Common myeloid progenitor, CD34-positive (primary cell): ENCODE results near the gene CD82.

ENCODE experiments used
- CTCF ChIA-PET: fragments of 350-600 bp; sonication (Branson Sonifier 250); formaldehyde crosslinking; loops from one replicate; lab custom pipeline; 2021; ENCODE audit warnings: antibody characterized with exemption; lab: Charles Lee
- POLR2A ChIA-PET: fragments of 350-600 bp; sonication (Branson Sonifier 250); formaldehyde crosslinking; loops from one replicate; lab custom pipeline; 2021; ENCODE audit warnings: antibody characterized with exemption; lab: Charles Lee
- DNase-seq, 3 donors: peaks; one replicate each; pipeline versions ENCODE4 v3.0.0 to v3.0.0-alpha.2; 2013
- H3K27ac ChIP-seq, 2 experiments: 1 replicate in 1 of 2; 2 replicates in 1 of 2; pipeline ENCODE4 v1.7.0; 2013; ENCODE audit warnings: inconsistent platforms in 2 of 2, low read length in 2 of 2, mild to moderate bottlenecking in 2 of 2, low read depth in 1 of 2, moderate library complexity in 1 of 2; ENCODE audit not compliant: severe bottlenecking in 2 of 2, insufficient read depth in 1 of 2, poor library complexity in 1 of 2
- H3K27me3 ChIP-seq, 5 experiments: replicated peaks in 2 of 5; 1 replicate in 3 of 5; 2 replicates in 2 of 5; pipeline versions ENCODE4 v1.6.1 to v1.7.0; 2013; ENCODE audit warnings: low read length in 4 of 5, mild to moderate bottlenecking in 2 of 5, moderate library complexity in 2 of 5, inconsistent platforms in 1 of 5; ENCODE audit not compliant: insufficient read depth in 5 of 5, control insufficient read depth in 4 of 5
- H3K36me3 ChIP-seq, 4 experiments: 1 replicate in 2 of 4; 2 replicates in 2 of 4; pipeline versions ENCODE4 v1.6.1 to v1.7.0; 2013; ENCODE audit warnings: low read length in 3 of 4, control low read depth in 1 of 4, mild to moderate bottlenecking in 1 of 4; ENCODE audit not compliant: control insufficient read depth in 4 of 4, insufficient read depth in 4 of 4
- H3K4me1 ChIP-seq, 4 experiments: 1 replicate in 3 of 4; 2 replicates in 1 of 4; pipeline versions ENCODE4 v1.6.1 to v1.7.1; 2013; ENCODE audit warnings: low read length in 3 of 4, mild to moderate bottlenecking in 3 of 4, control low read depth in 1 of 4, inconsistent platforms in 1 of 4, moderate library complexity in 1 of 4; ENCODE audit not compliant: control insufficient read depth in 4 of 4, insufficient read depth in 4 of 4; ENCODE audit errors: control extremely low read depth in 1 of 4
- H3K4me3 ChIP-seq, 7 experiments: 1 replicate in 4 of 7; 2 replicates in 3 of 7; pipeline versions ENCODE4 v1.5.1 to v1.7.0; 2013; ENCODE audit warnings: mild to moderate bottlenecking in 7 of 7, low read length in 6 of 7, moderate library complexity in 6 of 7, inconsistent platforms in 2 of 7, low read depth in 2 of 7, control low read depth in 1 of 7; ENCODE audit not compliant: insufficient read depth in 4 of 7, control insufficient read depth in 1 of 7; ENCODE audit errors: extremely low read depth in 1 of 7
- H3K9me3 ChIP-seq, 5 experiments: 1 replicate in 4 of 5; 2 replicates in 1 of 5; pipeline versions ENCODE4 v1.6.1 to v1.7.1; 2013; ENCODE audit warnings: low read length in 4 of 5, mild to moderate bottlenecking in 2 of 5, inconsistent platforms in 1 of 5, low read depth in 1 of 5, moderate library complexity in 1 of 5; ENCODE audit not compliant: control insufficient read depth in 4 of 5, insufficient read depth in 2 of 5; ENCODE audit errors: control extremely low read depth in 1 of 5
- WGBS: methylation state at CpG from one replicate; pipeline ENCODE4 v1.1.5; 2013; ENCODE audit not compliant: insufficient coverage; 5-methylcytosine and 5-hydroxymethylcytosine counted together

CD82 gene

DNA sequence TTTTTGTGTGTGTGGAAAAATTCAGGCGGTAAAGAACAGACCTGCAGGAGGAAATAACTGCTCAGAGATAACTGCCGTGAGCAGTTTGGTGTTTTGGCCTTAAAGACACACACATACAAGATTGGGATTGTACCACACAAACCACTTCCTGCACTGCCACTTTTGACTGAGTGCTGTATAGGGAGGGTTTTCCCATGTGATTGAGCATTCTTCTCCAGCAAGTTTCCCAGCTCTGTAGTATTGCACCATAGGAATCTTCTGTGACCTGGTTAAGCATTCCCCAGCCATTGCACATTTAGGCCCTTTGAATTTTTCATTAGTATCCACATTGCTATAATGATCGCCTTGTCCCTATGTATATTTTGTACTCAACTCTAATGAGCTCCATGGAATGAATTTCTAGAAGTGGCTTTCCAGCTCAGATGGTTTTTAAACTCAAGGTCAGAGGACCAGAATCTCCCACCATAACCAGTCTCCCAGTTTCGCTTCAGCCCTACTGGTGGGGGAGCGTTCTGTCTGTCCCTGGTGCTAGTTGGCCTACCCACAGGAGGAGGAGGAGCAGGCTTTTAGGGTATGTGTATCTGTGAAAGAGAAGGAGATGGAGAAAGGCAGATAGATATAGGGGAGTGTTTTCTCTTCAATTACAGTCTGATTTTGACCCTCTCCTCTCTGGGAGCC lies 9.3 kb downstream of the CD82 start:
- ChIA-PET POLR2A (interaction anchor here (1.0 to 1.7 kb wide), 3 partner anchors 9 to 37 kb away, joined by 3 to 9 read pairs (median 3); partner anchors contain the start of gene CD82), CTCF (interaction anchor here (1.1 to 2.2 kb wide), 5 partner anchors 10 to 27 kb away, joined by 3 to 10 read pairs (median 6); partner anchors contain the start of gene CD82)
- H3K4me1 ChIP-seq, result peaks cover 39 to 100% (median 100%) of the 10 kb centered on the region in 4 experiments
- H3K27me3 ChIP-seq, result no peaks in the 10 kb centered on the region
- no CpG with 5 or more reads among the region's 5 CpGs for WGBS
- peak; percentile 70 to 91 (median 87) for DNase-seq
- peaks cover 0 to 34% (median 12%) of the 10 kb centered on the region in 4 experiments for H3K36me3 ChIP-seq
- H3K4me3 ChIP-seq, result peak overlapping the region in 5 of 7 experiments; percentile 21 to 46 (median 37)
- no peaks in the 10 kb centered on the region for H3K9me3 ChIP-seq
- peak overlapping the region; percentile 69 to 84 for H3K27ac ChIP-seq

DNA sequence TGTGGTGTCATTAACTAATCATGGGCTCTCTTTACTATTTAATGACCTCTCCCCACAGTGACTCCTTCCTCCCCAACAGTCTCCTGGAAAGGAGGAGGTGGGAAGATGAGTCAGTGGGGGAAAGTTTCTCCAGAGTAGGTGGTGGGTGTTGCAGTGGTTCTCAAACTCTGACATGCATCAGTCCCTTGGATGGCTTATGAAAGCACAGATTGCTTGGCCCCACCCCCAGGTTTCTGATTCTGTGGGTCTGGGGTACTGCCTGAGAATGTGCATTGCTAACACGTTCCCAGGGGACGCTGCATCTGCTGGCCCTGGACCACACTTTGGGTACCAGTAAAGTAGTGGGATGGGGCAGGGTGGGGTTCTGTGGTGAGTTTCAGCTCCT lies 9.8 kb downstream of the CD82 start:
- POLR2A ChIA-PET, result interaction anchor here (1.0 to 1.7 kb wide), 2 partner anchors 10 to 16 kb away, joined by 3 to 9 read pairs; partner anchors contain the start of gene CD82
- Histone ChIP-seq H3K36me3 (peaks cover 0 to 30% (median 11%) of the 10 kb centered on the region in 4 experiments), H3K4me1 (peaks cover 34 to 100% (median 100%) of the 10 kb centered on the region in 4 experiments), H3K27ac (peak overlapping the region; percentile 69 to 84), H3K4me3 (peak overlapping the region in 3 of 7 experiments; percentile 32 to 40 (median 37)), H3K27me3 (no peaks in the 10 kb centered on the region), H3K9me3 (no peaks in the 10 kb centered on the region)
- WGBS, result no CpG with 5 or more reads among the region's 2 CpGs
- no peak for DNase-seq
- CTCF ChIA-PET, result interaction anchor here (1.3 to 2.2 kb wide), 5 partner anchors 10 to 27 kb away, joined by 3 to 10 read pairs (median 6); partner anchors contain the start of gene CD82

DNA sequence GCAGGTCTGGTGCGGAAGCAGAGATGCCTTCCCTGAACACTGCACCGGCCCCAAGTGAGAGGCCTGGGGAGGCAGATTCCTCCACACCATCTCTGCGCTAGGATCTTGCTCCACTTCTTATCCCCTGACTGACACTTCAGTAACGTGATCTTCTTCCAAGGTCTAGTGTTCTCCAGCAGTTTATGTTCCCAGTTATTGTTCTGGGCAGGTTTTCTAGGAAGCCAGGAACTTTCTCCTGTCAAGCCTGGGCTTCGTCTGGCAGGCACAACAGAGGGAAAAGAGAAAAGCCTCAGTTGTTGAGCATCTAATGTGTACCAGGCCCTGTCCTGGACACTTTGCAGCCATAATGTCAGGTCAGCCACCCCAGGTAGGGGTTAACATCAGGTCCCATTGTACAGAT lies 10.5 kb downstream of the CD82 start:
- ChIA-PET POLR2A (interaction anchor here (0.7 kb wide), 1 partner anchor 10 kb away, joined by 3 read pairs; the partner anchor contains the start of gene CD82), CTCF (interaction anchor here (1.5 to 4.0 kb wide), 6 partner anchors 10 to 36 kb away, joined by 3 to 24 read pairs (median 10); partner anchors contain the start of gene CD82)
- 95% methylated on average over 3 of the region's 5 CpGs for WGBS
- Histone ChIP-seq H3K36me3 (peaks cover 0 to 28% (median 8%) of the 10 kb centered on the region in 4 experiments), H3K4me1 (peaks cover 31 to 100% (median 100%) of the 10 kb centered on the region in 4 experiments), H3K4me3 (peak overlapping the region in 2 of 7 experiments; percentile 22 to 28), H3K27me3 (no peaks in the 10 kb centered on the region), H3K9me3 (no peaks in the 10 kb centered on the region), H3K27ac (no peak overlapping the region)
- DNase-seq, result no peak

DNA sequence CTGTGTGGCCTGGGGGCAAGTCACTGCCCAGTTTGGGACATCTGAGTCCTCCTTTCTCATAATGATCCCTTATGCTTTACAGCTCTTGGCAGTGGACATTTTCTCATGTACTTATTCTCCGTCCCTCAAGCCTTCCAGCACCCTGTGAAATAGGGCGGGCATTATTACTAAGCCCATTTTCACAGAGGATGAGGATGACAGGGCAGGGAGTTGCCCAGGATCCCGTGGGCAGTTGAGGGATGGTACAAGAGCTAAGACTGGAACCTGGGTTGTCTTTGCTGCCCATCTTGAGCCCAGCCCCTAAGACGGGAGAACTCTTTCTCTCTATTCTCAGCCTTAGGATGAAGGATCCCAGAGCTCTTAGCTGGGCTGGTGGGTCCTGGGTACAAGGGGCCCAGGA lies 11.2 kb downstream of the CD82 start:
- WGBS, result 94% methylated on average over 4 of the region's 4 CpGs
- Histone ChIP-seq H3K9me3 (no peaks in the 10 kb centered on the region), H3K27ac (peak overlapping the region; percentile 43 to 80), H3K4me3 (peak overlapping the region in 1 of 7 experiments; percentile 36), H3K36me3 (peaks cover 0 to 32% (median 7%) of the 10 kb centered on the region in 4 experiments), H3K27me3 (no peaks in the 10 kb centered on the region), H3K4me1 (peaks cover 31 to 100% (median 98%) of the 10 kb centered on the region in 4 experiments)
- DNase-seq, result no peak
- CTCF ChIA-PET, result interaction anchor here (1.5 to 4.0 kb wide), 7 partner anchors 11 to 36 kb away, joined by 3 to 24 read pairs (median 11); partner anchors contain the start of gene CD82
- POLR2A ChIA-PET, result interaction anchor here (0.7 to 4.7 kb wide), 3 partner anchors 8 to 12 kb away, joined by 3 to 28 read pairs (median 16); partner anchors contain the start of gene CD82

DNA sequence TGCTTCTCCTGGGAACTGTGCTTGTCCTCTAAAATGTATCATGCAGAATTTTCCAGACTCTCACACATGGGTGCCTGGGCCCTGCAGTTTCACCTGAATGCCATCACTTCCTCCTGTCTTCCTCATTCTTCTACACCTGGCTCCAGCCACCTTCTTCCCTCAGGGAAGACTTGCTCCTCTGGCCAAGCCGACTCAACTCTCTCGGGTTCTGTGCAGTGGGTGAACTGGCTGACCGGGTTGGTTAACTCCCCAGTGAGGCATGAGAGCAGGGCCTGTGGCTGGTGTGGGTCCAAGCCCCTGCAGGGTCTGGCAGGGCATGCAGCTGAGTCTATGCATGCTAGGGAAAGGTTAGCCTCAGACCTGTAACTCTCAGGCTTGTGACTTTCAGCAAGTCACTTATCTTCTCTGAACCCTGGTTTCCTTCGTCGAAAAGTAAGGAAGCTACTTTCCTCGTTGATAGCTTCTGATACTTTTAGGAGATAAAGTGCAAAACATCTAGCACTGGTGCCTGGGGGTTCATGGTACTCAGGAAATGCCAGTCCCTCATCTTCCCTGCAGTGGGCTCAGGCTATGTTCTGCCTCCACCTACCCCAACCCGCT lies 11.9 kb downstream of the CD82 start:
- DNase-seq, result peak; percentile 38 to 66 (median 44)
- H3K4me3 ChIP-seq, result peak overlapping the region in 3 of 7 experiments; percentile 7 to 36 (median 30)
- CTCF ChIA-PET, result interaction anchor here (1.2 to 4.0 kb wide), 11 partner anchors 8 to 35 kb away, joined by 3 to 24 read pairs (median 9); partner anchors contain the start of gene CD82
- POLR2A ChIA-PET, result interaction anchor here (0.9 to 4.7 kb wide), 6 partner anchors 9 to 34 kb away, joined by 3 to 28 read pairs (median 4); partner anchors contain the start of gene CD82
- H3K36me3 ChIP-seq, result peaks cover 2 to 38% (median 9%) of the 10 kb centered on the region in 4 experiments
- 8% methylated on average over 6 of the region's 7 CpGs for WGBS
- peaks cover 0 to 5% (median 0%) of the 10 kb centered on the region in 5 experiments for H3K9me3 ChIP-seq
- no peaks in the 10 kb centered on the region for H3K27me3 ChIP-seq
- H3K27ac ChIP-seq, result peak overlapping the region; percentile 43 to 80
- peaks cover 29 to 95% (median 91%) of the 10 kb centered on the region in 4 experiments for H3K4me1 ChIP-seq

DNA sequence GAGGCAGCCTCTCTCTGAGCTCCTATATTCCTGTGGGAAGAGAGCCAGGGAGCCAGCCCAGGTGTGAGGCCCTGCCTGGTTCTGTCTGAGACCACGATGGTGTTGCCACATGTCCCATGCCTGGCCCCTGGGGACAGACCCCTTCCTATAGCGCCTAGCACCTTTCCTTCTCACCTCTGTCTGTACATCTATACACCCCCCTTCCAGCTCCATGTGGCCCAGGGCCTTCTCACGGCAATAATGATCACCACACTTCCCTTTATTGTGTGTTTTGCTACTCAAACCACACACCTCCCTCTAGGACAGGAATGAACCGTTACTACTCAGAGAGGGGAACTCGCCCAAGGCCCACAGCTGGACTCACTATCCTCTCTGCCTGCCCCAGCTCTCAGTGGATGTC lies 12.8 kb downstream of the CD82 start:
- H3K27ac ChIP-seq, result peak overlapping the region; percentile 51 to 80
- H3K4me1 ChIP-seq, result peaks cover 24 to 85% (median 82%) of the 10 kb centered on the region in 4 experiments
- peaks cover 0 to 13% (median 3%) of the 10 kb centered on the region in 5 experiments for H3K9me3 ChIP-seq
- POLR2A ChIA-PET, result interaction anchor here (0.5 to 4.7 kb wide), 8 partner anchors 10 to 33 kb away, joined by 3 to 28 read pairs (median 4); partner anchors contain the start of gene CD82
- DNase-seq, result peak in 2 of 3 donors; percentile 85 to 91
- WGBS, result 3% methylated on average over 5 of the region's 5 CpGs
- H3K36me3 ChIP-seq, result peaks cover 8 to 40% (median 16%) of the 10 kb centered on the region in 4 experiments
- CTCF ChIA-PET, result interaction anchor here (1.2 to 4.0 kb wide), 10 partner anchors 9 to 34 kb away, joined by 3 to 24 read pairs (median 9); partner anchors contain the start of gene CD82
- no peaks in the 10 kb centered on the region for H3K27me3 ChIP-seq
- H3K4me3 ChIP-seq, result peak overlapping the region in 3 of 7 experiments; percentile 36 to 51 (median 39)
